HEK293 (cell line): ENCODE data around the gene ITPA.
A peak's percentile ranks its signal among the peaks of the same experiment; 100 is the strongest.

Experiments used
- BCL11B ChIP-seq: fragments of 450-650 bp; formaldehyde crosslinking; IDR thresholded peaks from 2 replicates; pipeline ENCODE4 v1.5.1; 2016; ENCODE audit warnings: low read depth, missing biosample characterization, missing genetic modification characterization
- IKZF3 ChIP-seq: fragments of 450-650 bp; IDR thresholded peaks from 2 replicates; pipeline ENCODE4 v1.5.0; 2018; ENCODE audit warnings: missing biosample characterization, mild to moderate bottlenecking, missing genetic modification characterization, moderate library complexity
- KLF9 ChIP-seq: fragments of 450-650 bp; formaldehyde crosslinking; IDR thresholded peaks from 2 replicates; pipeline ENCODE4 v1.5.1; 2016; ENCODE audit warnings: missing biosample characterization, missing genetic modification characterization, low read depth
- MYNN ChIP-seq: fragments of 450-650 bp; formaldehyde crosslinking; IDR thresholded peaks from 2 replicates; pipeline ENCODE4 v1.5.1; 2016; ENCODE audit warnings: missing biosample characterization, missing genetic modification characterization, borderline replicate concordance
- RBAK ChIP-seq: fragments of 450-650 bp; formaldehyde crosslinking; IDR thresholded peaks from 2 replicates; pipeline ENCODE4 v1.5.1; 2016; ENCODE audit warnings: missing biosample characterization, missing genetic modification characterization
- SCRT1 ChIP-seq: fragments of 450-650 bp; formaldehyde crosslinking; IDR thresholded peaks from 2 replicates; pipeline ENCODE4 v1.5.1; 2016; ENCODE audit warnings: missing biosample characterization, missing genetic modification characterization, borderline replicate concordance
- SCRT2 ChIP-seq: fragments of 450-650 bp; formaldehyde crosslinking; IDR thresholded peaks from 2 replicates; pipeline ENCODE4 v1.5.1; 2016; ENCODE audit warnings: missing biosample characterization, missing genetic modification characterization
- SP3 ChIP-seq: fragments of 450-650 bp; formaldehyde crosslinking; IDR thresholded peaks from 2 replicates; pipeline ENCODE4 v1.5.1; 2016; ENCODE audit warnings: missing biosample characterization, missing genetic modification characterization
- SP7 ChIP-seq: fragments of 450-650 bp; formaldehyde crosslinking; IDR thresholded peaks from 2 replicates; pipeline ENCODE4 v1.5.1; 2016; ENCODE audit warnings: missing biosample characterization, missing genetic modification characterization
- WT1 ChIP-seq: fragments of 450-650 bp; formaldehyde crosslinking; IDR thresholded peaks from 2 replicates; pipeline ENCODE4 v1.5.1; 2016; ENCODE audit warnings: missing biosample characterization, missing genetic modification characterization
- YY2 ChIP-seq: fragments of 450-650 bp; formaldehyde crosslinking; IDR thresholded peaks from 2 replicates; pipeline ENCODE4 v1.5.1; 2016; ENCODE audit warnings: missing biosample characterization, missing genetic modification characterization
- ZBTB1 ChIP-seq: fragments of 450-650 bp; formaldehyde crosslinking; IDR thresholded peaks from 2 replicates; pipeline ENCODE4 v1.5.1; 2016; ENCODE audit warnings: missing biosample characterization, missing genetic modification characterization
- ZBTB8A ChIP-seq: fragments of 450-650 bp; formaldehyde crosslinking; IDR thresholded peaks from 2 replicates; pipeline ENCODE4 v1.5.1; 2016; ENCODE audit warnings: missing biosample characterization, missing genetic modification characterization
- ZFP3 ChIP-seq: fragments of 450-650 bp; formaldehyde crosslinking; IDR thresholded peaks from 2 replicates; pipeline ENCODE4 v1.5.1; 2016; ENCODE audit warnings: low read depth, missing biosample characterization, missing genetic modification characterization
- ZNF146 ChIP-seq: fragments of 450-650 bp; formaldehyde crosslinking; IDR thresholded peaks from 2 replicates; pipeline ENCODE4 v1.5.1; 2016; ENCODE audit warnings: missing biosample characterization, missing genetic modification characterization
- ZNF19 ChIP-seq: fragments of 450-650 bp; formaldehyde crosslinking; IDR thresholded peaks from 2 replicates; pipeline ENCODE4; 2016; ENCODE audit warnings: missing biosample characterization, missing genetic modification characterization, low read depth
- ZNF280C ChIP-seq: fragments of 450-650 bp; formaldehyde crosslinking; IDR thresholded peaks from 2 replicates; pipeline ENCODE4 v1.5.1; 2016; ENCODE audit warnings: missing biosample characterization, missing genetic modification characterization
- ZNF366 ChIP-seq: fragments of 450-650 bp; formaldehyde crosslinking; conservative IDR thresholded peaks from 2 replicates; pipeline ENCODE4 v1.5.1; 2016; ENCODE audit warnings: missing biosample characterization, missing genetic modification characterization
- ZNF416 ChIP-seq: fragments of 450-650 bp; formaldehyde crosslinking; IDR thresholded peaks from 2 replicates; pipeline ENCODE4 v1.5.1; 2016; ENCODE audit warnings: missing biosample characterization, missing genetic modification characterization
- ZNF654 ChIP-seq: fragments of 450-650 bp; formaldehyde crosslinking; IDR thresholded peaks from 2 replicates; pipeline ENCODE4 v1.5.1; 2016; ENCODE audit warnings: low read depth, missing biosample characterization, missing genetic modification characterization
- ZNF658 ChIP-seq: fragments of 450-650 bp; formaldehyde crosslinking; IDR thresholded peaks from 2 replicates; pipeline ENCODE4; 2016; ENCODE audit warnings: missing biosample characterization, missing genetic modification characterization
- ZNF768 ChIP-seq: fragments of 450-650 bp; formaldehyde crosslinking; IDR thresholded peaks from 2 replicates; pipeline ENCODE4 v1.5.1; 2018; ENCODE audit warnings: missing biosample characterization, mild to moderate bottlenecking, missing genetic modification characterization
- ZNF777 ChIP-seq: fragments of 450-650 bp; formaldehyde crosslinking; IDR thresholded peaks from 2 replicates; pipeline ENCODE4 v1.5.1; 2017; ENCODE audit warnings: missing biosample characterization, missing genetic modification characterization, borderline replicate concordance
- ZNF837 ChIP-seq: fragments of 450-650 bp; formaldehyde crosslinking; IDR thresholded peaks from 2 replicates; pipeline ENCODE4 v1.5.1; 2016; ENCODE audit warnings: missing biosample characterization, missing genetic modification characterization
- ZSCAN16 ChIP-seq: fragments of 450-650 bp; formaldehyde crosslinking; IDR thresholded peaks from 2 replicates; pipeline ENCODE4 v1.5.1; 2016; ENCODE audit warnings: missing biosample characterization, missing genetic modification characterization
- TF ChIP-seq, protein P1 (sequence below): fragments of 450-650 bp; formaldehyde crosslinking; conservative IDR thresholded peaks from 2 replicates; pipeline ENCODE4 v1.5.1; 2016; ENCODE audit warnings: low read depth, missing biosample characterization, missing genetic modification characterization
- TF ChIP-seq, protein P2 (sequence below): fragments of 450-650 bp; formaldehyde crosslinking; IDR thresholded peaks from 2 replicates; pipeline ENCODE4 v1.5.1; 2016; ENCODE audit warnings: missing biosample characterization, missing genetic modification characterization
- TF ChIP-seq, protein P3 (sequence below): fragments of 450-650 bp; formaldehyde crosslinking; IDR thresholded peaks from 2 replicates; pipeline ENCODE4 v1.5.1; 2017; ENCODE audit warnings: missing biosample characterization, mild to moderate bottlenecking, missing genetic modification characterization, moderate library complexity
- TF ChIP-seq, protein P4 (sequence below): fragments of 450-650 bp; formaldehyde crosslinking; IDR thresholded peaks from 2 replicates; pipeline ENCODE4 v1.5.1; 2016; ENCODE audit warnings: missing biosample characterization, missing genetic modification characterization

The ITPA gene

DNA sequence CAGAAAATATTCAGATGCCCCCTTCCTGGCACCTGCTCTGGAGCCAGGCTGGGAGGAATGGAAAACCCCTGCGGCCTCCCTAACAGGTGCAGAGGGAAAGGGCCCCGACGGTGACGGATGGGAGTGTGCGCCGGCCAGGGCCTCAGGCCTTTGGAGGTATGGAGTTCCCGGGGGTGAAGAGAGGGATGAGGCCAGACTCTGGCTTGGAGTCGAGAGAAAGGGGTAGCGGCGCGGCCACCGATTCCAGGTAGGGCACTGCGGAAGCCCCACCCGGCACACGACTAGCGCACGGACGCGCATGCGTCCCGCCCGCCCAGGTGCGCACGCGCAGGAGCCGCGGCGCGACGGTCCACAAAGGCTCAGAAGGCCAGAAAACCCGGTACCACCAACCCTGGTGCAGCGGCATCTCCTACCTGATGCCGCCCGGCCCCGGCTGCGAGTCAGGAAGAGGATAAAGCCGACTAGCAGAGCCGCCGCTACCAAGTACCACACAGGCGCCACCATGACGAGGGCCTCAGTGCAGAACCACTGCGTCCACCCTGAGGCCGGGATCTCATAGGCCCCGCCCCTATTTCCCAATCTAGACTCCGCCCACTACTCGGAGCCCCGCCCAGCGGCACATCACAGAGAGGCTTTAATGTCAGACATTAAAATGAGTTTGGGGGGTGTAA lies 5.0 kb upstream of the ITPA start, which contains the start of gene DDRGK1 (continued):
- TF ChIP-seq ZNF146 (tag by site-specific recombination) = no peak
- no peak for TF ChIP-seq YY2 (tag by site-specific recombination)
- TF ChIP-seq ZFP3 (tag by site-specific recombination) = no peak
- no peak for TF ChIP-seq RBAK
- TF ChIP-seq SP3 = peak; percentile 92
- no peak for TF ChIP-seq IKZF3
- TF ChIP-seq SP7 = 0 out of 2 replicates have a peak, but pooled peaks have one; percentile 53
- no peak for TF ChIP-seq ZNF654 (tag by site-specific recombination)
- no peak for TF ChIP-seq ZNF658 (tag by site-specific recombination)
- no peak for TF ChIP-seq ZNF768
- TF ChIP-seq, protein P1, sequence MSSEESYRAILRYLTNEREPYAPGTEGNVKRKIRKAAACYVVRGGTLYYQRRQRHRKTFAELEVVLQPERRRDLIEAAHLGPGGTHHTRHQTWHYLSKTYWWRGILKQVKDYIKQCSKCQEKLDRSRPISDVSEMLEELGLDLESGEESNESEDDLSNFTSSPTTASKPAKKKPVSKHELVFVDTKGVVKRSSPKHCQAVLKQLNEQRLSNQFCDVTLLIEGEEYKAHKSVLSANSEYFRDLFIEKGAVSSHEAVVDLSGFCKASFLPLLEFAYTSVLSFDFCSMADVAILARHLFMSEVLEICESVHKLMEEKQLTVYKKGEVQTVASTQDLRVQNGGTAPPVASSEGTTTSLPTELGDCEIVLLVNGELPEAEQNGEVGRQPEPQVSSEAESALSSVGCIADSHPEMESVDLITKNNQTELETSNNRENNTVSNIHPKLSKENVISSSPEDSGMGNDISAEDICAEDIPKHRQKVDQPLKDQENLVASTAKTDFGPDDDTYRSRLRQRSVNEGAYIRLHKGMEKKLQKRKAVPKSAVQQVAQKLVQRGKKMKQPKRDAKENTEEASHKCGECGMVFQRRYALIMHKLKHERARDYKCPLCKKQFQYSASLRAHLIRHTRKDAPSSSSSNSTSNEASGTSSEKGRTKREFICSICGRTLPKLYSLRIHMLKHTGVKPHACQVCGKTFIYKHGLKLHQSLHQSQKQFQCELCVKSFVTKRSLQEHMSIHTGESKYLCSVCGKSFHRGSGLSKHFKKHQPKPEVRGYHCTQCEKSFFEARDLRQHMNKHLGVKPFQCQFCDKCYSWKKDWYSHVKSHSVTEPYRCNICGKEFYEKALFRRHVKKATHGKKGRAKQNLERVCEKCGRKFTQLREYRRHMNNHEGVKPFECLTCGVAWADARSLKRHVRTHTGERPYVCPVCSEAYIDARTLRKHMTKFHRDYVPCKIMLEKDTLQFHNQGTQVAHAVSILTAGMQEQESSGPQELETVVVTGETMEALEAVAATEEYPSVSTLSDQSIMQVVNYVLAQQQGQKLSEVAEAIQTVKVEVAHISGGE (tag by site-specific recombination) = peak; percentile 41; the same call in 1 of the 2 replicates
- TF ChIP-seq SCRT1 = no peak
- TF ChIP-seq MYNN (tag by site-specific recombination) = no peak
- TF ChIP-seq SCRT2 (tag by site-specific recombination) = peak; percentile 57; the same call in 1 of the 2 replicates
- no peak for TF ChIP-seq BCL11B (tag by site-specific recombination)
- no peak for TF ChIP-seq ZBTB1
- no peak for TF ChIP-seq ZBTB8A (tag by site-specific recombination)
- no peak for TF ChIP-seq ZNF280C (tag by site-specific recombination)
- TF ChIP-seq, protein P2, sequence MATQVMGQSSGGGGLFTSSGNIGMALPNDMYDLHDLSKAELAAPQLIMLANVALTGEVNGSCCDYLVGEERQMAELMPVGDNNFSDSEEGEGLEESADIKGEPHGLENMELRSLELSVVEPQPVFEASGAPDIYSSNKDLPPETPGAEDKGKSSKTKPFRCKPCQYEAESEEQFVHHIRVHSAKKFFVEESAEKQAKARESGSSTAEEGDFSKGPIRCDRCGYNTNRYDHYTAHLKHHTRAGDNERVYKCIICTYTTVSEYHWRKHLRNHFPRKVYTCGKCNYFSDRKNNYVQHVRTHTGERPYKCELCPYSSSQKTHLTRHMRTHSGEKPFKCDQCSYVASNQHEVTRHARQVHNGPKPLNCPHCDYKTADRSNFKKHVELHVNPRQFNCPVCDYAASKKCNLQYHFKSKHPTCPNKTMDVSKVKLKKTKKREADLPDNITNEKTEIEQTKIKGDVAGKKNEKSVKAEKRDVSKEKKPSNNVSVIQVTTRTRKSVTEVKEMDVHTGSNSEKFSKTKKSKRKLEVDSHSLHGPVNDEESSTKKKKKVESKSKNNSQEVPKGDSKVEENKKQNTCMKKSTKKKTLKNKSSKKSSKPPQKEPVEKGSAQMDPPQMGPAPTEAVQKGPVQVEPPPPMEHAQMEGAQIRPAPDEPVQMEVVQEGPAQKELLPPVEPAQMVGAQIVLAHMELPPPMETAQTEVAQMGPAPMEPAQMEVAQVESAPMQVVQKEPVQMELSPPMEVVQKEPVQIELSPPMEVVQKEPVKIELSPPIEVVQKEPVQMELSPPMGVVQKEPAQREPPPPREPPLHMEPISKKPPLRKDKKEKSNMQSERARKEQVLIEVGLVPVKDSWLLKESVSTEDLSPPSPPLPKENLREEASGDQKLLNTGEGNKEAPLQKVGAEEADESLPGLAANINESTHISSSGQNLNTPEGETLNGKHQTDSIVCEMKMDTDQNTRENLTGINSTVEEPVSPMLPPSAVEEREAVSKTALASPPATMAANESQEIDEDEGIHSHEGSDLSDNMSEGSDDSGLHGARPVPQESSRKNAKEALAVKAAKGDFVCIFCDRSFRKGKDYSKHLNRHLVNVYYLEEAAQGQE (tag by site-specific recombination) = no peak
- no peak for TF ChIP-seq ZNF416 (tag by site-specific recombination)
- TF ChIP-seq WT1 (tag by site-specific recombination) = no peak
- TF ChIP-seq ZNF19 (tag by site-specific recombination) = no peak
- no peak for TF ChIP-seq ZNF837
- peak; percentile 48 for TF ChIP-seq KLF9 (tag by site-specific recombination)
- TF ChIP-seq, protein P3, sequence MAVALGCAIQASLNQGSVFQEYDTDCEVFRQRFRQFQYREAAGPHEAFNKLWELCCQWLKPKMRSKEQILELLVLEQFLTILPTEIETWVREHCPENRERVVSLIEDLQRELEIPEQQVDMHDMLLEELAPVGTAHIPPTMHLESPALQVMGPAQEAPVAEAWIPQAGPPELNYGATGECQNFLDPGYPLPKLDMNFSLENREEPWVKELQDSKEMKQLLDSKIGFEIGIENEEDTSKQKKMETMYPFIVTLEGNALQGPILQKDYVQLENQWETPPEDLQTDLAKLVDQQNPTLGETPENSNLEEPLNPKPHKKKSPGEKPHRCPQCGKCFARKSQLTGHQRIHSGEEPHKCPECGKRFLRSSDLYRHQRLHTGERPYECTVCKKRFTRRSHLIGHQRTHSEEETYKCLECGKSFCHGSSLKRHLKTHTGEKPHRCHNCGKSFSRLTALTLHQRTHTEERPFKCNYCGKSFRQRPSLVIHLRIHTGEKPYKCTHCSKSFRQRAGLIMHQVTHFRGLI (tag by site-specific recombination) = peak; percentile 86
- peak; percentile 37; the same call in 1 of the 2 replicates for TF ChIP-seq ZNF777
- TF ChIP-seq, protein P4, sequence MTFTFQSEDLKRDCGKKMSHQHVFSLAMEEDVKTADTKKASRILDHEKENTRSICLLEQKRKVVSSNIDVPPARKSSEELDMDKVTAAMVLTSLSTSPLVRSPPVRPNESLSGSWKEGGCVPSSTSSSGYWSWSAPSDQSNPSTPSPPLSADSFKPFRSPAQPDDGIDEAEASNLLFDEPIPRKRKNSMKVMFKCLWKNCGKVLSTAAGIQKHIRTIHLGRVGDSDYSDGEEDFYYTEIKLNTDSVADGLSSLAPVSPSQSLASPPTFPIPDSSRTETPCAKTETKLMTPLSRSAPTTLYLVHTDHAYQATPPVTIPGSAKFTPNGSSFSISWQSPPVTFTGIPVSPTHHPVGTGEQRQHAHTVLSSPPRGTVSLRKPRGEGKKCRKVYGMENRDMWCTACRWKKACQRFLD = no peak
- TF ChIP-seq ZSCAN16 (tag by site-specific recombination) = no peak
- no peak; the same call in 1 of the 2 replicates for TF ChIP-seq ZNF366 (tag by site-specific recombination)
